Stomach (tissue), 4 donors: ENCODE measurements around the gene TP53I13.

ENCODE experiments used
- POLR2A ChIP-seq, 4 donors: fragments of 450-650 bp; IDR thresholded peaks; one replicate each; pipeline ENCODE4 v1.6.1; 2016; ENCODE audit warnings: antibody characterized with exemption in 4 of 4, control low read depth in 2 of 4, mild to moderate bottlenecking in 1 of 4, moderate library complexity in 1 of 4
- TF ChIP-seq, protein P1 (sequence below), 7 experiments: fragments of 450-650 bp in 4 of 7; fragments of 200-600 bp in 3 of 7; sonication (generic) in 3 of 7; IDR thresholded peaks; one replicate each; pipeline ENCODE4 v1.5.1; 2016 to 2019; ENCODE audit warnings: antibody characterized with exemption in 7 of 7, control low read depth in 2 of 7, mild to moderate bottlenecking in 1 of 7

DNA sequence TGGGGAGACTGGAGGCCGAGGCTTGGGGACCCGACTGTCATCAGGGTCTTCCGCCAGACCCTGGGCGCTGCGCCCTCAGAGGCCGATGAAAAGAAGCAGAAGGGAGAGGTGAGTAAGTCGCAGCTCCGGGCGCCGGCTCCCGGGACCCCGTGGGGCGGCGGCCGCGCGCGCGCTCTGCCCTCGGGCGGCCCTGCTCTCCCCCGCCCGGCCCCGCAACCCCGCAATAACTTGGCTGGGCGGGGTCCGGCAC, 1.3 kb upstream of the TP53I13 start:
- TF ChIP-seq, protein P1, sequence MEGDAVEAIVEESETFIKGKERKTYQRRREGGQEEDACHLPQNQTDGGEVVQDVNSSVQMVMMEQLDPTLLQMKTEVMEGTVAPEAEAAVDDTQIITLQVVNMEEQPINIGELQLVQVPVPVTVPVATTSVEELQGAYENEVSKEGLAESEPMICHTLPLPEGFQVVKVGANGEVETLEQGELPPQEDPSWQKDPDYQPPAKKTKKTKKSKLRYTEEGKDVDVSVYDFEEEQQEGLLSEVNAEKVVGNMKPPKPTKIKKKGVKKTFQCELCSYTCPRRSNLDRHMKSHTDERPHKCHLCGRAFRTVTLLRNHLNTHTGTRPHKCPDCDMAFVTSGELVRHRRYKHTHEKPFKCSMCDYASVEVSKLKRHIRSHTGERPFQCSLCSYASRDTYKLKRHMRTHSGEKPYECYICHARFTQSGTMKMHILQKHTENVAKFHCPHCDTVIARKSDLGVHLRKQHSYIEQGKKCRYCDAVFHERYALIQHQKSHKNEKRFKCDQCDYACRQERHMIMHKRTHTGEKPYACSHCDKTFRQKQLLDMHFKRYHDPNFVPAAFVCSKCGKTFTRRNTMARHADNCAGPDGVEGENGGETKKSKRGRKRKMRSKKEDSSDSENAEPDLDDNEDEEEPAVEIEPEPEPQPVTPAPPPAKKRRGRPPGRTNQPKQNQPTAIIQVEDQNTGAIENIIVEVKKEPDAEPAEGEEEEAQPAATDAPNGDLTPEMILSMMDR (IDR thresholded peaks at IDR 0.05), result no peak
- no peak for TF ChIP-seq POLR2A (IDR thresholded peaks at IDR 0.05)
